Left ventricle myocardium inferior (tissue), 1 donor: Measurements from ENCODE around the gene EIF4A3. TPM values are rescaled to one million over a fixed set of nuclear protein-coding genes. Genes with fewer than 3 reads are reported as not detected.

Experiments used
- DNase-seq: peaks from one replicate; pipeline ENCODE4 v3.0.0-alpha.2; 2020
- H3K27ac ChIP-seq: fragments of 200-600 bp; replicated peaks from 2 replicates; pipeline ENCODE4 v1.8.0; 2021
- H3K27me3 ChIP-seq: fragments of 200-600 bp; 2 replicates; pipeline ENCODE4 v1.8.0; 2021; ENCODE audit warnings: low read depth
- H3K36me3 ChIP-seq: fragments of 200-600 bp; 2 replicates; pipeline ENCODE4 v1.8.0; 2021
- H3K4me1 ChIP-seq: fragments of 200-600 bp; 2 replicates; pipeline ENCODE4 v1.8.0; 2021
- H3K4me3 ChIP-seq: fragments of 200-600 bp; 2 replicates; pipeline ENCODE4 v1.8.0; 2021; ENCODE audit warnings: mild to moderate bottlenecking, moderate library complexity
- H3K9me3 ChIP-seq: fragments of 200-600 bp; replicated peaks from 2 replicates; pipeline ENCODE4 v1.8.0; 2021
- CTCF ChIP-seq: fragments of 200-600 bp; IDR thresholded peaks from 2 replicates; pipeline ENCODE4 v1.8.0; 2021; ENCODE audit warnings: antibody characterized with exemption, mild to moderate bottlenecking, borderline replicate concordance
- intact Hi-C: fragments of 100-400 bp; cut with micrococcal nuclease; formaldehyde crosslinking; loops from one replicate; pipeline ENCODE4 v1.11.0; 2022
- microRNA-seq: library from miRNA; unstranded; fragments of <30 nt; microRNA quantifications from one replicate; pipeline ENCODE4 v1.2.0, GENCODE V29; 2020
- total RNA-seq: library from RNA; stranded (reverse); fragmentation: NEBNext Ultra II Directional; extraction: Animal tissue kit (Norgen Biotek cat#: 25700); gene quantifications from one replicate; pipeline ENCODE4 v1.2.1, GENCODE V29; 2021
- donor health status: DM: no; HTN: yes; CAD: no; lungs with severe emphysema.

EIF4A3 gene
- total RNA-seq, 1 donor from 2014 or later = 30.0 TPM

- intact Hi-C loops = no loop called here
Measured at GRCh38 chr17:80089762-80090161, 57.2 kb downstream of the EIF4A3 start.

GRCh38 chr17:80087346-80088265, 59.3 kb downstream of the EIF4A3 start:
- Histone ChIP-seq H3K36me3 (no peaks in the 10 kb centered on the region), H3K27ac (no peak overlapping the region), H3K4me3 (no peak overlapping the region), H3K4me1 (peaks cover 3% of the 10 kb centered on the region), H3K27me3 (no peaks in the 10 kb centered on the region), H3K9me3 (no peaks in the 10 kb centered on the region)
- intact Hi-C loops = no loop called here
- TF ChIP-seq CTCF = no peak
- no peak for DNase-seq

More at GRCh38 chr17:80089762-80090161, 57.2 kb downstream of the EIF4A3 start:
- Histone ChIP-seq H3K36me3 (no peaks in the 10 kb centered on the region), H3K27ac (no peak overlapping the region), H3K4me1 (no peaks in the 10 kb centered on the region), H3K4me3 (no peak overlapping the region), H3K9me3 (no peaks in the 10 kb centered on the region), H3K27me3 (no peaks in the 10 kb centered on the region)
- no peak for DNase-seq
- no peak for TF ChIP-seq CTCF

- Histone ChIP-seq H3K36me3 (no peaks in the 10 kb centered on the region), H3K4me1 (peaks cover 6% of the 10 kb centered on the region), H3K27me3 (no peaks in the 10 kb centered on the region), H3K9me3 (no peaks in the 10 kb centered on the region), H3K27ac (no peak overlapping the region), H3K4me3 (no peak overlapping the region)
- no peak for TF ChIP-seq CTCF
- no peak for DNase-seq
- intact Hi-C loops = no loop called here
Measured at GRCh38 chr17:80086616-80087015, 60.3 kb downstream of the EIF4A3 start.

- DNase-seq = no peak
- H3K9me3 ChIP-seq = no peaks in the 10 kb centered on the region
- TF ChIP-seq CTCF = no peak
- intact Hi-C loops = no loop called here
- peaks cover 6% of the 10 kb centered on the region for H3K4me1 ChIP-seq
- no peak overlapping the region for H3K4me3 ChIP-seq
- H3K27ac ChIP-seq = no peak overlapping the region
- H3K27me3 ChIP-seq = no peaks in the 10 kb centered on the region
- no peaks in the 10 kb centered on the region for H3K36me3 ChIP-seq
Measured at GRCh38 chr17:80086081-80086480, 60.8 kb downstream of the EIF4A3 start.

- no peak overlapping the region for H3K27ac ChIP-seq
- no peaks in the 10 kb centered on the region for H3K9me3 ChIP-seq
- no peaks in the 10 kb centered on the region for H3K36me3 ChIP-seq
- H3K4me3 ChIP-seq = no peak overlapping the region
- peaks cover 6% of the 10 kb centered on the region for H3K4me1 ChIP-seq
- H3K27me3 ChIP-seq = no peaks in the 10 kb centered on the region
- no peak for TF ChIP-seq CTCF
- DNase-seq = no peak
- intact Hi-C loops = no loop called here
Measured at GRCh38 chr17:80084773-80085172, 62.2 kb downstream of the EIF4A3 start.

Small RNA genes within 50 kb of the gene (microRNA-seq; reads per million reads assigned to microRNA genes)
- not detected for gene MIR1268B

Other genes starting within 250 kb of the EIF4A3 start
- 15.9 TPM for gene TBC1D16, start 111.3 kb downstream of the EIF4A3 start, total RNA-seq
- 7.7 TPM for gene CCDC40, start 110.5 kb downstream of the EIF4A3 start, total RNA-seq
- gene GAA, start 45.5 kb downstream of the EIF4A3 start, total RNA-seq = 44.4 TPM
- gene CARD14, start 22.9 kb upstream of the EIF4A3 start, total RNA-seq = 0.49 TPM
- gene SGSH, start 73.2 kb upstream of the EIF4A3 start, total RNA-seq = 10.9 TPM
- gene SLC26A11, start 73.3 kb upstream of the EIF4A3 start, total RNA-seq = 4.1 TPM
- 25.6 TPM for gene RNF213, start 113.7 kb upstream of the EIF4A3 start, total RNA-seq